ENCODE results near the gene PROB1. TPM values are rescaled to one million over a fixed set of nuclear protein-coding genes. Genes with fewer than 3 reads are reported as not detected.
A peak's percentile ranks its signal among the peaks of the same experiment; 100 is the strongest.

The PROB1 gene
- total RNA-seq, 1 experiment from 2014 or later = 2.3 TPM

GRCh38 chr5:139419226-139420192 lies 24.6 kb upstream of the PROB1 start:
- Histone ChIP-seq H3K27ac (ENCODE audit: low read length) (no peak overlapping the region), H3K9me3 (ENCODE audit: control insufficient read depth, insufficient read depth, low read depth, low read length) (no peaks in the 10 kb centered on the region), H3K27me3 (ENCODE audit: control insufficient read depth, insufficient read depth, low read length) (no peaks in the 10 kb centered on the region), H3K36me3 (ENCODE audit: control insufficient read depth, insufficient read depth, low read length) (no peaks in the 10 kb centered on the region), H3K4me3 (ENCODE audit: low read depth in 2 of 2, low read length in 2 of 2) (no peak overlapping the region), H3K4me1 (ENCODE audit: control insufficient read depth, insufficient read depth, low read length) (no peaks in the 10 kb centered on the region)
- ATAC-seq (no peak), DNase-seq (ENCODE audit: low read depth, low spot score) (no peak)
- BruUV-seq (replicated peaks) = no TSS peak
- TF ChIP-seq POLR2AphosphoS5 (IDR thresholded peaks at IDR 0.05; ENCODE audit: low read depth, low read length) = no peak
- peak; percentile 4; the same call in 1 of the 2 replicates for TF ChIP-seq CTCF (IDR thresholded peaks at IDR 0.05)
- intact Hi-C loops (cut with micrococcal nuclease; ENCODE audit: unreplicated experiment) = no loop called here
- CTCF ChIA-PET = interaction anchor here (0.8 to 2.0 kb wide), 3 partner anchors 9 to 94 kb away, joined by 3 to 5 read pairs (median 5); no protein-coding TSS in a partner anchor
- in situ Hi-C loops (cut with HindIII; ENCODE audit: low pct_unique_long_range_greater_than_20kb, low sequenced_read_pairs) = loop anchor here (25.0 kb wide), 1 partner anchor 93 kb away; no protein-coding TSS in a partner anchor
- POLR2A ChIA-PET = interaction anchor here (0.5 kb wide), 1 partner anchor 47 kb away, joined by 7 read pairs; no protein-coding TSS in a partner anchor

GRCh38 chr5:139418793-139419192 lies 23.9 kb upstream of the PROB1 start:
- no TSS peak for BruUV-seq (replicated peaks)
- Histone ChIP-seq H3K27me3 (ENCODE audit: control insufficient read depth, insufficient read depth, low read length) (no peaks in the 10 kb centered on the region), H3K4me1 (ENCODE audit: control insufficient read depth, insufficient read depth, low read length) (no peaks in the 10 kb centered on the region), H3K27ac (ENCODE audit: low read length) (no peak overlapping the region), H3K36me3 (ENCODE audit: control insufficient read depth, insufficient read depth, low read length) (no peaks in the 10 kb centered on the region), H3K9me3 (ENCODE audit: control insufficient read depth, insufficient read depth, low read depth, low read length) (no peaks in the 10 kb centered on the region), H3K4me3 (ENCODE audit: low read depth in 2 of 2, low read length in 2 of 2) (no peak overlapping the region)
- intact Hi-C loops (cut with micrococcal nuclease; ENCODE audit: unreplicated experiment) (no loop called here), in situ Hi-C loops (cut with HindIII; ENCODE audit: low pct_unique_long_range_greater_than_20kb, low sequenced_read_pairs) (loop anchor here (25.0 kb wide), 1 partner anchor 94 kb away; no protein-coding TSS in a partner anchor)
- ATAC-seq (no peak), DNase-seq (ENCODE audit: low read depth, low spot score) (no peak)
- CTCF ChIA-PET = interaction anchor here (0.8 kb wide), 1 partner anchor 9 kb away, joined by 3 read pairs; no protein-coding TSS in a partner anchor
- POLR2A ChIA-PET = no interaction called here
- no peak for TF ChIP-seq POLR2AphosphoS5 (IDR thresholded peaks at IDR 0.05; ENCODE audit: low read depth, low read length)

- ChIA-PET POLR2A (interaction anchor here (0.5 kb wide), 1 partner anchor 259 kb away, joined by 3 read pairs; no protein-coding TSS in a partner anchor), CTCF (no interaction called here)
- H3K4me1 ChIP-seq (ENCODE audit: control insufficient read depth, insufficient read depth, low read length) = no peaks in the 10 kb centered on the region
- ATAC-seq = no peak
- no peak overlapping the region for H3K4me3 ChIP-seq (ENCODE audit: low read depth in 2 of 2, low read length in 2 of 2)
- H3K27me3 ChIP-seq (ENCODE audit: control insufficient read depth, insufficient read depth, low read length) = no peaks in the 10 kb centered on the region
- H3K9me3 ChIP-seq (ENCODE audit: control insufficient read depth, insufficient read depth, low read depth, low read length) = no peaks in the 10 kb centered on the region
- in situ Hi-C loops (cut with HindIII; ENCODE audit: low pct_unique_long_range_greater_than_20kb, low sequenced_read_pairs) = loop anchor here (25.0 kb wide), 1 partner anchor 95 kb away; no protein-coding TSS in a partner anchor
- intact Hi-C loops (cut with micrococcal nuclease; ENCODE audit: unreplicated experiment) = no loop called here
- no peak overlapping the region for H3K27ac ChIP-seq (ENCODE audit: low read length)
- BruUV-seq (replicated peaks) = no TSS peak
- DNase-seq (ENCODE audit: low read depth, low spot score) = no peak
- H3K36me3 ChIP-seq (ENCODE audit: control insufficient read depth, insufficient read depth, low read length) = no peaks in the 10 kb centered on the region
- TF ChIP-seq TCF7L2 (IDR thresholded peaks at IDR 0.05; ENCODE audit: low read depth, low read length) (no peak), CTCF (IDR thresholded peaks at IDR 0.05) (no peak), SIN3A (IDR thresholded peaks at IDR 0.05; ENCODE audit: borderline replicate concordance, insufficient read depth, low read depth, low read length) (no peak), POLR2AphosphoS5 (IDR thresholded peaks at IDR 0.05; ENCODE audit: low read depth, low read length) (no peak), REST (IDR thresholded peaks at IDR 0.05; ENCODE audit: insufficient read depth in 1 of 2, low read depth in 2 of 2, low read length in 1 of 2) (no peak)
These were observed 22.3 kb upstream of the PROB1 start for GRCh38 chr5:139417214-139417613.
